Right lobe of liver (tissue), 6 donors: Measurements from ENCODE around the gene KCND1. TPM values are rescaled to one million over a fixed set of nuclear protein-coding genes. Genes with fewer than 3 reads are reported as not detected.

ENCODE experiments used
- ATAC-seq, 4 donors: fragments of 200-7000 bp; cut with Tn5 transposase; one replicate each; pipeline ENCODE4 v1.9.1; 2020; ENCODE audit warnings: mild to moderate bottlenecking in 4 of 4, moderate library complexity in 4 of 4
- DNase-seq, 3 donors: peaks; one replicate each; pipeline ENCODE4 v3.0.0-alpha.2; 2020
- H3K27ac ChIP-seq, 3 donors: fragments of 200-600 bp; one replicate each; pipeline ENCODE4 v1.8.0; 2022
- H3K27me3 ChIP-seq, 2 donors: fragments of 200-600 bp; one replicate each; pipeline ENCODE4 v1.8.0; 2022
- H3K36me3 ChIP-seq, 4 donors: fragments of 200-600 bp; sonication (generic) in 1 of 4; one replicate each; pipeline versions ENCODE4 v1.5.1 to v1.8.0; 2017 to 2022; ENCODE audit warnings: control low read depth in 1 of 4
- H3K4me1 ChIP-seq, 4 donors: fragments of 200-600 bp; sonication (generic) in 1 of 4; one replicate each; pipeline versions ENCODE4 v1.5.1 to v1.8.0; 2017 to 2022; ENCODE audit warnings: control low read depth in 1 of 4
- H3K4me3 ChIP-seq, 3 donors: fragments of 200-600 bp; one replicate each; pipeline ENCODE4 v1.8.0; 2022
- H3K9me3 ChIP-seq, 4 donors: fragments of 200-600 bp; sonication (generic) in 1 of 4; one replicate each; pipeline versions ENCODE4 v1.5.1 to v1.8.0; 2017 to 2022; ENCODE audit warnings: control low read depth in 1 of 4
- POLR2A ChIP-seq: fragments of 450-650 bp; IDR thresholded peaks from one replicate; pipeline ENCODE4 v1.6.1; 2017; ENCODE audit warnings: antibody characterized with exemption, mild to moderate bottlenecking
- WGBS: methylation state at CpG from one replicate; pipeline ENCODE4 v1.1.6; 2018; ENCODE audit warnings: low coverage, low lambda C conversion rate; ENCODE audit not compliant: insufficient coverage; ENCODE audit errors: missing lambda C conversion rate; 5-methylcytosine and 5-hydroxymethylcytosine counted together
- intact Hi-C, 2 donors: fragments of 100-400 bp; cut with DNase I; formaldehyde crosslinking; loops; one replicate each; pipeline versions ENCODE4 v1.11.2 to v1.14.1; 2022
- total RNA-seq, 6 experiments: library from RNA; depleted of rRNA in 2 of 6; stranded (reverse); fragments of >200 nt in 2 of 6; fragmentation: NEBNext Ultra II Directional in 3 of 6; extraction: Animal tissue kit (Norgen Biotek cat#: 25700) in 3 of 6; gene quantifications; one replicate each; pipeline versions ENCODE4 v1.1.0 to v1.2.4, GENCODE V29; 2016 to 2023
- TF ChIP-seq, protein P1 (sequence below), 4 donors: fragments of 200-600 bp in 3 of 4; fragments of 450-650 bp in 1 of 4; IDR thresholded peaks; one replicate each; pipeline versions ENCODE4 v1.5.1 to v1.8.0; 2016 to 2022; ENCODE audit warnings: antibody characterized with exemption in 4 of 4, mild to moderate bottlenecking in 2 of 4
- donor health status: DM: no; HTN: yes; CAD: no.
- donor health status: DM: no; HTN: no; CAD: no.
- donor health status: DM: no; HTN: no; CAD: no.
- donor health status: DM: no; HTN: yes; CAD: no.
- donor health status: DM: no; HTN: yes; CAD: no.

KCND1 gene
- total RNA-seq, 6 experiments from 2014 or later = 0.31 to 1.2 (median 0.46) TPM

DNA sequence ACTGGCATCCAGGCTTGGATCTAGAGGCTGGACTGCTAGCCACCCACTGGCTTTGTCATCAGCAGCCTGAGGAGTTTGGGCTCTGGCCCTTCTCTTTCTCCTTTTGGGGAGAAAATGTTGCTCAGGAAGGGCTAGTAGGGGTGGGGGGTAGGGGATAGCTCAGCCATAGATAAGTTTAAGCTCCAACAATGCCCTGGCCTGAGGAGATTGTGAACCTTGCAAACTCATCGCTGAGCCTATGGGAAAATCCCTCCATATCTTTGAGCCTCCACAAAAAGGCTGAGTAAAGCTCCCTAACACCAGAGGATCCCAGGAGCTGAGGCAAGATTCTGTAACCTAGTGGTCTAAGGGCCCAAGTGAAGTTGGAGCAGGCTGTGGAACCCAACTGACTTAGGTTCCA lies 23.1 kb downstream of the KCND1 start:
- Histone ChIP-seq H3K27me3 (no peaks in the 10 kb centered on the region), H3K9me3 (no peaks in the 10 kb centered on the region), H3K36me3 (no peaks in the 10 kb centered on the region), H3K4me1 (no peaks in the 10 kb centered on the region), H3K27ac (no peak overlapping the region), H3K4me3 (no peak overlapping the region)
- TF ChIP-seq POLR2A = no peak
- WGBS = no CpG with 5 or more reads among the region's 1 CpG
- ATAC-seq = no peak
- DNase-seq = peak in 1 of 3 donors; percentile 22
- intact Hi-C loops = no loop called here

DNA sequence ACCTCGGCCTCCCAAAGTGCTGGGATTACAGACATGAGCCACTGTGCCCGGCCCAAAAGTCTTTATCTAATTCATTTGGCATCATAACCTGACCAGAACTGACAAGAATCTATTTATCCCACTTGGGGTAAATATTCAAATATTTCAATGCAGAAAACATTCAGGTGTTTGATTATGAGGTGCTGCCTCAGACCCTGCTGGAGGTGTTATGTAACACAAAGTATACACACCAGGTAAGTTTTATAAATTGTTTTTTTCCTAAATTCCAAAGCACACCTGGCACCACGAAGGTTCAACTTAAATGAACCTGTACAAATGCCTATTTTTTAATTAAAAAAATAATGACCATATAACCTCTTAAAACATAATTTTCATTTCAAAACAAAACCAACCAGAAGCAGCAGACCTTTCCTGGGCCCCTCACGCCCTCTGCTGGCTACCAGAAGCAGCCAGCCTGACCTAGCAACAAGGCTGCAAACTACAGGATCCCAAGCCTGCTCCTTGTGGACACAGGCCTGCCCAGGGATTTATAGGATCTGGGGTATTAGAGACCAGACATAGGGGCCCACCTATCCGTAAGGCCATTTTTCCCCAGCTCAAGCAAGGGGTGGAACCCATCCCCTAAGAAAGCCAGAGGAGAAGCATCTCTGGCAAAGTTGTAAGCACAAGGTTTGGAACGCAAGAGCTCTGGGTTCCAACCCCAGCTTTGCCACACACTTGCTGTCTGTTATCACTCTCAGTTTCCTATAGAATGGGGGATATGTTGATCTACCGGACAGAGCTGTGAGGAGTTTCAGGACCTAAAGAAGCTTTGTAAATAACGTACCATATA lies 25.9 kb downstream of the KCND1 start:
- H3K36me3 ChIP-seq = peaks cover 0 to 3% (median 0%) of the 10 kb centered on the region in 4 donors
- H3K4me3 ChIP-seq = no peak overlapping the region
- no peaks in the 10 kb centered on the region for H3K4me1 ChIP-seq
- H3K9me3 ChIP-seq = no peaks in the 10 kb centered on the region
- 35% methylated on average over 7 of the region's 8 CpGs for WGBS
- no peak overlapping the region for H3K27ac ChIP-seq
- intact Hi-C loops = no loop called here
- no peak for TF ChIP-seq POLR2A
- TF ChIP-seq, protein P1, sequence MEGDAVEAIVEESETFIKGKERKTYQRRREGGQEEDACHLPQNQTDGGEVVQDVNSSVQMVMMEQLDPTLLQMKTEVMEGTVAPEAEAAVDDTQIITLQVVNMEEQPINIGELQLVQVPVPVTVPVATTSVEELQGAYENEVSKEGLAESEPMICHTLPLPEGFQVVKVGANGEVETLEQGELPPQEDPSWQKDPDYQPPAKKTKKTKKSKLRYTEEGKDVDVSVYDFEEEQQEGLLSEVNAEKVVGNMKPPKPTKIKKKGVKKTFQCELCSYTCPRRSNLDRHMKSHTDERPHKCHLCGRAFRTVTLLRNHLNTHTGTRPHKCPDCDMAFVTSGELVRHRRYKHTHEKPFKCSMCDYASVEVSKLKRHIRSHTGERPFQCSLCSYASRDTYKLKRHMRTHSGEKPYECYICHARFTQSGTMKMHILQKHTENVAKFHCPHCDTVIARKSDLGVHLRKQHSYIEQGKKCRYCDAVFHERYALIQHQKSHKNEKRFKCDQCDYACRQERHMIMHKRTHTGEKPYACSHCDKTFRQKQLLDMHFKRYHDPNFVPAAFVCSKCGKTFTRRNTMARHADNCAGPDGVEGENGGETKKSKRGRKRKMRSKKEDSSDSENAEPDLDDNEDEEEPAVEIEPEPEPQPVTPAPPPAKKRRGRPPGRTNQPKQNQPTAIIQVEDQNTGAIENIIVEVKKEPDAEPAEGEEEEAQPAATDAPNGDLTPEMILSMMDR (IDR thresholded peaks at IDR 0.05) = peak; percentile 61 to 88 (median 88)
- ATAC-seq (peak; percentile 77 to 80 (median 80)), DNase-seq (peak; percentile 51 to 71 (median 54))
- no peaks in the 10 kb centered on the region for H3K27me3 ChIP-seq

DNA sequence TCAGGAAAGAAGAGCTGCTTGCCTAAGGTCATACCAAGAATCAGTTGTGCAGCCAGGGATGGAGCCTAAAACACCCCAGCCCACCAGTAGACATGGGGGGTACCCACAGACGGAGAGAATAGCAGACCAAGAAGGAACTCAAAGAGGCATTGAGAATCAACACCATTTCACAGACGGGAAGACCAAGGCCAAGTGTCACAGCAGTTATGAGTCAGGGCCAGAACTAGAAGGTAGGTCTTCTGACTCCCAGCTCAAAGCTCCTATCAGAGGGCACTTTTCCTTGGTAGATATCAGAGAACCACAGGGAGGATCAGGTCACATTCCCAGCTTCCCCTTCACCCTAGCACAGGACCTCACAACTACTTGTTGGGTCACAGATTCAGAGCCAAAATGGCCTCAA lies 28.7 kb downstream of the KCND1 start:
- ATAC-seq (no peak), DNase-seq (no peak)
- Histone ChIP-seq H3K36me3 (peaks cover 0 to 3% (median 0%) of the 10 kb centered on the region in 4 donors), H3K4me3 (no peak overlapping the region), H3K4me1 (no peaks in the 10 kb centered on the region), H3K27me3 (no peaks in the 10 kb centered on the region), H3K27ac (no peak overlapping the region), H3K9me3 (no peaks in the 10 kb centered on the region)
- WGBS = 57% methylated on average over 1 of the region's 2 CpGs
- TF ChIP-seq, protein P1 (IDR thresholded peaks at IDR 0.05) = no peak
- no peak for TF ChIP-seq POLR2A
- intact Hi-C loops = no loop called here

DNA sequence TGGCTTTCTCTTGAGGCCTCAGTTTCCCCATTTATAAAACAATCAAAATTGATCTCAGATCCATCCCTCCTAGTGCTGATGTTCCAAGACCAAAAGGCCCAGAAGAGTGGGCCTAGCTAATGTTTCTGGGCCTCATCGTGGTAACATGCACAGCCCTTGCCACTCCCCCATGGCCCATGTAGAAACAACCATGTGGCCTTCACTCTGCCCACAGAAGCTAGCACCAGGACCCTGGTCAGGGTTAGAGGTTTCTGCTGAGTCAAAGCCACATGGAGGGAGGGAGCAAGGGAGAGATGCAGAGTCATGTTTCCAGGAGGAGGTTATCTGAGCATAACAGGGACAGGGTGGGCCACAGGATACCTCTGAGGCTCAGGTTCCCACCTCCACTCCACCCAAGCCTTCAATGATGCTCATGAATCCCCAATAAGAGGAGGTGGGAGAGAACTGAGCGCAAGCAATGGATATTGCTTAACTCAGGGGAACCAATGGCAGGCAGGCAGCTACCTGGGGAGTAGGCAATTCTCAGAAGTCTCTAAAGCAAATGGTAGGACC lies 31.2 kb downstream of the KCND1 start:
- H3K27me3 ChIP-seq = no peaks in the 10 kb centered on the region
- no peak overlapping the region for H3K27ac ChIP-seq
- no peak for ATAC-seq
- H3K36me3 ChIP-seq = peaks cover 0 to 3% (median 0%) of the 10 kb centered on the region in 4 donors
- H3K9me3 ChIP-seq = no peaks in the 10 kb centered on the region
- H3K4me3 ChIP-seq = no peak overlapping the region
- intact Hi-C loops = no loop called here
- no peaks in the 10 kb centered on the region for H3K4me1 ChIP-seq
- no peak for DNase-seq
- WGBS = 58% methylated on average over 2 of the region's 2 CpGs
- TF ChIP-seq, protein P1 (IDR thresholded peaks at IDR 0.05) = no peak
